HG03060 (cell line): ENCODE measurements around the gene GLI3.

Experiments
- ATAC-seq: cut with Tn5 transposase; IDR thresholded peaks from one replicate; pipeline ENCODE4 v1.9.1; 2021; ENCODE audit warnings: low read depth, moderate number of reproducible peaks; ENCODE audit not compliant: unreplicated experiment

Gene GLI3

DNA sequence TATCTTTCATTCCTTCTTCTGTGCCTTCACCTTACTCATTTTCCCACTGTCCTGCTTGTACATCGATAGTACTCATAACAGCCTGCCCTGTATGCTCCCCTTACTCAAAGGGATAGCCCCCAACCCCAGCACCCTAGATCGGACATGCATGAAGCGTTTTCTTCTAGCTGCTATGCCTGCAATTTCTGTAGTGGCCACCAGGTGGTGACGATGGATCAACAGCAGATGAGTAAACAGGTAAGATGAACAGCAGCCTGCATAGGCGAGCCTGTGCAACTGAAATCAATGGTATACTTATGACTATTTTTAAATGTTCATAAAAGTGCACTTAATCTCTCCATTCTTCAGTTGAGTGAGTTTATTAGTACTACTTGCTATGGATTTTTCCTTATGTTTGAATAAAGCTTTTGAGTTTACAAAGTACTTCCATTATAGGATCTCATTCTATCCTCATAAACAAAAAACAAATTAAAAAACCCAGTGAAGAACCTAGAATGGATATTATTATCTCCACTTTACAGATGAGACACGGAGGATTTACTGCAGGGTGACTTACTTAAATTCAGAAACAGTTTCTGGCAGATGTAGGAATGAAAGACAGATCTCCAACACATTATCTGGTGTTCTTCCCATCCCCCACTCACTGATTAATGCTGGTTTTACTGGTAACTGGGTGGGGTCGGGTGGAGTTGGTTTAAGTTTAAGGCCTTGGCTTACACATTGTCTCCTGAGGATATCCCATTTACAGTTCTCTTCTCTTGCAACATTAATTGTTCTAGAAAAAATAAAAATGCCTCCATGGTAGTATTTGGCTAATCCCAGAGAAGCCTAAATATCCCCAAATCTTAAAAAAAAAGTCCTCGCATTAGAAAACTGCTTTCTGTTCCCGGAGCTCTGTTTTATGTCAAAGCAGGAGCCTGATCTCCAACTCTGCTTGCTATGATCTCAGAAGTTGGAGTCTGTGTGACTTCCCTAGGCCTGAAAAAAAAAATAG lies 222.1 kb downstream of the GLI3 start:
- ATAC-seq: no peak

DNA sequence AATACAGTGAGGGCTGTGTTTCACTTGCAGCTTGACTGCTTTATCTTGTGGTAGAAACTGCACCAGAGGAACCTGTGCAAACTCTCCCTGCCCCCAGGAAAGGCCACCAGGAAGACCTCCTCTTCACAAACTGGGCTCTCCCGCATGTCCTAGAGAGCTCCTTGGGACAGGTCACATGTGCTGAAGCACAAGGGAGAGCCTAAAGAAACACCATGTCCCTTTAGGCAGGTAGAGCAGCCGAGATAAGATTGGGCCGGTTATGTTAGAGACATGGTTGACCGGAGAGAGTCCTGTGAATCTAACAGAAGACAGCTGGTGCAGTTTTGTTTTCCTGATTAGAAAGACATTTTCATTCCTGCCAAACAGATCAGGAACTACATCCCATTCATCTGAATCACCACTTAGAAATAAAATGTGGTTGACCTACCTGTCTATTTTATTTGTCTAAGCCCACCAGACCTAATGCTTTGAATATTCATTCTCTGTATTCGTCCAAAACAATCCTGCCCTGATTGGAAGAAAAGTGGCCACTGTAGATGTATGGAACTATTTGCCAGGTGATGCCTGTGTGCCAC lies 224.1 kb downstream of the GLI3 start:
- ATAC-seq: no peak

DNA sequence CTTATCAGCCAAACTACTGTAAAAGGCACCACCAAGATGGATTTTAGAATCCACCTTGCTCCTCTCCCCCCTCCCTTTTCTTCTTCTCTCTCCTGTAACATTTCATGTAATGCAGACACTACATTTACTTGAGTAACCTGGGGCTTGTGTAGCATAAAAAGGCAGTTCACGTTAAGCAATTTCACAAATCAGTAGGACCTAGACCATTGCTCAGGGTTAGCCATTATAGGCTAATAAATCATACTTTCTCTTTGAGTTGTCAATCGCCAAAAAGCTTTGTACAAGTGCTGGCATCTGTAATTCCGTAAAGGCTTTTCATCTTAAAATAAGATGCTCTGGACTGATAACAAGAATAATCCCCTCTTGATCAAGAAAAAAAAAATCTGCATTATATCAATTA lies 224.7 kb downstream of the GLI3 start:
- ATAC-seq: no peak

DNA sequence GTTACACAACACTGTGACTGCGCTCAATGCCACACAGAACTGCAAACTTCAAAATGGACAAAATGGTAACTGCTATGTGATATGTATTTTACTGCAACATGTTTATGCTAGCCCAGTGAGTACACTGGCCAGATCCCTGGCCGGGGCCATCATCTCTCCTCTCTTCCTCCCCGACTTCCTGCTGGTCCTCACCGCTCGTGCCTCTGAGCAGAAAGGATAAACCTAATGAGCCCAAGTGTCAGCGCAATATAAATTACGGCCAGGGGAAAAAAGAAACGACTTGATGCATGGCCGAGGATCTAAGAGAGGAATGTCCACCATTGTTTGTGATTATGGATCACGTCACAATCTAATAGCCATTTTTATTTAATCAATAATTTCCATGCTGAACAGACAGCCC lies 225.2 kb downstream of the GLI3 start:
- ATAC-seq: no peak

DNA sequence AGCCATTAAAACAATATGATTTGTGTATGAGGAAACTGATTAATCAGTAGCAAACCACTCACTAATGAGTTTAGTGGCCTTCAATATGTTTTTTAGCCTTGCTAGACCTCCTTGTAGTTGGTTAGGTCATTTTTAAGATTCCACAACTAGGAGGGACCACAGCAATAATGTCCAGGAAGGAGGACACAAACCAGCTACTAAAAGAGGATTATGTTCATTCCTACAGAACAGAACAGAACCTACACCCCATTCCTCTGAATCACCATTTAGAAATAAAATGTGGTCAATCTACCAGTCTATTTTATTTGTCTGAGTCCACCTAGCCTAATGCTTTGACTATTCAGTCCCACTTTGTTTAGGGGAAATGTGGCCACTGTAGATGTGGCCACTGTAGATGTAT lies 226.3 kb downstream of the GLI3 start:
- no peak for ATAC-seq

DNA sequence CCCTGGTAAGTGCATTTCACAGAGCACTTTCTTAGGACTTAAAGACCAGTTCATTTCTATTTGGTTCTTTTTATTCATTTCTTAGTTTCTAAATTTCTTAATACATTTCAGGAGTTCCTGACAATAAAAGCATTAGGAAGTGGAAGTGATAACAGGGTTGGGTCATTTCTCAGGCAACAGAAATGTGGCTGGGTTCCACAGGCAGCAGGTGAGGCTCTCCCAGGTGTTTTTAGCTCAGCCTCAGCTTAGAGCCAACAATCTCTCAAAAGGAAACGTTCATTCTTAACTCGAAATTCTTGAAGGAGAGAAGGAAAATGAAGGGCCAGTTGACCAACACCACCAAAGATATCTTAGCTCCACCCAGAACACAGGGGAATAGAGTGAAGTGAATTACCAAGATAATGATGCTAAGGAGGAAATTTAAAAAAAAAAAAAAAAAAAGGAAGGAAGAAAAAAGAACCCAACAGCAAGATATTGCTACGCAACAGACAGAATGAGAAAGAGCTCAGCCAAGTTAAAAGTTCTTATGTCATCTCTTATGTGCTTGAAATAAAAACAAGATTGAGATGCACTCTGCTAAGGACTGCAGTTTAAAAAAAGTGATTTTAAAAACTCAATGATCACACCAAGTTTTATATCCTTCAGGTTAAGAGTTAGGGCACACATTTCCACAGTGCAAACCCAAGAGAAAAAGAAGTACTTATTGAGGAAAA lies 230.1 kb downstream of the GLI3 start:
- no peak for ATAC-seq

DNA sequence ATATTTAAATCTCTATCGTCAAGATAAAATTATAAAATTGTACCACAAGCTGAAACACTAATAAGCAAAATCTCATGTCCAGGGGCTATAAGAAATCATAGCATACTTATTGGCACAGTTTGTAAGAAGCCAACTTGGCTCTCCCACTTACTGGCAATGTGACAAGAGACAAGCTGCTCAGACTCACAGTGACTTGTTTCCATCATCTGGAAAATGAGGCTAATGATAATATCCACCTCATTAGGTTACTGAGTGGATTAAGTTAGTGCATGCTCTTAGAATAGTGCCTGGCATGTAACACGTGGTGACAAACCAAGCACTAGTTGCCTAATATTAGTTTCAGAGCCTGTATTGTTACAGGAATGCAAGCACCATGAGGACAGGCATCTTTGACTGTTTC lies 234.4 kb downstream of the GLI3 start:
- no peak for ATAC-seq

DNA sequence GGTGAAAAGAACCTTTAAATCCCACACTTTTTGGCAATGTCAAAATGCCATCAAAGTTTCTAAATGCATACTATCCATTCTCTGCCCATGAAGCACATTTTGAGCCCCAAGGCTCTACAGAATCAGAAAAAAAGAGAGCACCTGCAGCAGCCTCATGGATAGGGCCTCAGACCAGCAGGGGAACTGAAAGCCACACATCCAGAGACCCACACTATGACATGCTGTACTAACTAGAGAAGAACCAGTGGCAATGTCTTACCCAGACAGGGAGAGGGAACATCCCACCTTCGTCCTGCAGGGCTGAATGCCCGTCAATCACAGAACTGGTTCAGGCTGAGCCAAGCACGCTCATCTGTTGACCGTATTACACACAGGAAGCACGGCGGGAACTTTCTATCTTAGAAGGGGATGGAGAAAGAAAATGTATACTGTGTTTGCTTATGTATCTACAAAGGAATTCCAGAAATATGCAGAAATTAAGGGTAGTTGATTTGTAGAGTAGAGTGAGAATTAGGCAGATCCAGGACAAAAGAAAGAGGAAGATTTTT lies 237.2 kb downstream of the GLI3 start:
- no peak for ATAC-seq

DNA sequence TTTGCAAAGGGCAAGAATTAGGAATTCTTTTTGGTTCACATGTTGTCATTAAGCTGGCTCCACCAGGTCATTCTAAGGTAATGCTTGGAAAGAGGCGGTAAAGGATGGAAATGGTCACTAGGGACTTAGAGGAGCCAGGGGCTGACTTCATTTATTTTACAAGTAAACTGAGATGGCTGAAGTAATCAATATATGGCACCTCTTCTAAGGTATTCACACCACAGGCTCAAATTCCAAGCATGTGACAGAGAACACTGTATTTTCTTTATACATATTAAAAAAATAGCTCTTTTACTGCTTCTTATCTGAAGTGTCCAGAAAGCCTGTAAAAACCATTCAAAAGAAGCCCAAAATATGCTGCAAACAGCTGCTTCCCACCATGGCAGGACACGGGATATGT lies 239.0 kb downstream of the GLI3 start:
- ATAC-seq: no peak

DNA sequence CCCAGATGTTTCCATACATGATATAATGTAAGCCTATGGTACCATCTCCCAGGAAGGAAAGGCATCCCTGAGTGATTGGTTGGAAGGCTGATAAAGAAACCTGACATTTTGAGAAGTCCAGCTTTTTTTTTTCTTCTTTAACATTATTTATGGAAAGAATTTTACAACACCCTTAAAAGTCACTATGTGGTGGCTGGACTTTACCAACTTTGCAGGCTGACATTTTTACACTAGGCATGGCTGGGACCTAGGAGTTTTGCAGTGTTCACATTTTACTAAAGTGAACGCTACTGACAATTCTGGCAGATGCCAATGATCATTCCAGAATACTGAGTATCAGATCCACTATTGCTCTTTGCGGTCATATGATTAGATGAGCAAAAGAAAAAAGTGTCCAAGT lies 239.9 kb downstream of the GLI3 start:
- ATAC-seq: no peak

DNA sequence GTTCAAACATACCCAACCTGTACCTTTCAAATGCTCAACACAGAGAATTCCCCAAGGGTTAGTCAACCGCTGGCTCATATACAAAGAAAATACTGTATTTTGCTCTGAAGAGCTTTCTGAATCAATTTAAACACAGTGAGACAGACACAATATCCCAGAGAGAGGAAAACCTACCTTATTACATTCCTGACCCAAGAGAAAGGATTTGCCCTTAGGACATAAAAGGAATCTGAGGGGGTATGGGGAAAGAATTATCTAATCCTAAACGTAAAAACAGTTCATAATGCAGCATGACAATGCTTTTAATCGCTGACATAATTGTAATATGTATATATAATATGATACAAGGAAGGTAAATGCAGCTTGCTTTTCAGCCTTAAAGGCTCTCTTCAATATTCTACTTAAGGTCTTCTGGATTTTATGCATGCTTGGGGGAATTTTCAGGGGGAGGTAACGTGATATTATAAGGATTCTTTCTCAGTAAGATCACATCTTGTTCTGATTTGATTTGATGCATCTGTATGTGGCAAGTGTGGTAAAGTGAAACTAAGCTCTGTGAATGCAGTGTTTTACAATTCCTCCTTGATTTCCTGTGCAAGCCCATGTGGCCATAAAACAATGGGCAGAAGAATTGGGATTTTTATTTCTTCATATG lies 240.5 kb downstream of the GLI3 start:
- ATAC-seq: no peak

DNA sequence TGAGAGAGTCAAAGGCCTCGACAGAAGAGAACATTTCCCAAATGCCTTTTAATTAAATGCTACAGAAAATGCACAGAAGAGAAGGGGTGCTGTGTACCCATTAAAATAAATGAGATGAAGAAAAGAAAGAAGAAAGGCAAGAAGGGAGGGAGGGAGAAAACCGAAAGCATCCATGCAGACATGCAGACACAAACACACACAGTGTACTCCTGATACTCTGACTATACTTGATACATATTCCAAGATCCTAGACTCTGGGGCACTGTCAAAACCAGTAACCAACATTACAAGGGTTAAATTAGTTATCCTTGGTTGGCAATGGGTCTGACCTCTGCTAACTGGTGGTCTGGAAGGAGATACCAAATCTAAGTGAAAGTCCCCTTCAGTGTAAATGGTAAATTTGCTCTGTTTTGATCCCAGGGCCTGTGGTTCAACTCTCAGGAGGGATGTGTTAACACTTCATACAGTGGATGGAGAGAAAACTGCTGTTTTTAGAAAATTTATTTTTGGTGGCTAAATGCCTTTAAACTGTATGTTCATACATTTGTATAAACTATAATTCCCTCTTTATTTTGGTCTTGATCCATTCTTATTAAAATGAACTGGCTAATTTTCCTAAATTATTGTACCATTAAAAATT lies 241.3 kb downstream of the GLI3 start:
- no peak for ATAC-seq

DNA sequence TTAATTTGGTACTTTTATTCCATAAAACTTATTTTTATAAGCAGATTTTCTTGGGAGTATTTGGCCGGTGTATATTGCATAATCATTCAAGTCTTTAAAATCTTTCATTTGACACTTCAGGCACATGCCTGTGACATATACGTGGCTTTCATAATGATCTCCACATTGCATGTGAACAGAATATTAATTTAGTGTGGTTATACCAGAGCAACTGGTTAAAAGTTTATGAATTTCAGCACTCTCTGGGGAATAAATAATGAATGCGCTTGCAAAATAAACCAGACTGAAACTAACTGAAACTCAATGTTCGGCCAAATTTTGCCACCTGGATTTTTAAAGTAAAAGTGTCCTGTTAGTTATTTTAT lies 242.3 kb downstream of the GLI3 start:
- no peak for ATAC-seq

DNA sequence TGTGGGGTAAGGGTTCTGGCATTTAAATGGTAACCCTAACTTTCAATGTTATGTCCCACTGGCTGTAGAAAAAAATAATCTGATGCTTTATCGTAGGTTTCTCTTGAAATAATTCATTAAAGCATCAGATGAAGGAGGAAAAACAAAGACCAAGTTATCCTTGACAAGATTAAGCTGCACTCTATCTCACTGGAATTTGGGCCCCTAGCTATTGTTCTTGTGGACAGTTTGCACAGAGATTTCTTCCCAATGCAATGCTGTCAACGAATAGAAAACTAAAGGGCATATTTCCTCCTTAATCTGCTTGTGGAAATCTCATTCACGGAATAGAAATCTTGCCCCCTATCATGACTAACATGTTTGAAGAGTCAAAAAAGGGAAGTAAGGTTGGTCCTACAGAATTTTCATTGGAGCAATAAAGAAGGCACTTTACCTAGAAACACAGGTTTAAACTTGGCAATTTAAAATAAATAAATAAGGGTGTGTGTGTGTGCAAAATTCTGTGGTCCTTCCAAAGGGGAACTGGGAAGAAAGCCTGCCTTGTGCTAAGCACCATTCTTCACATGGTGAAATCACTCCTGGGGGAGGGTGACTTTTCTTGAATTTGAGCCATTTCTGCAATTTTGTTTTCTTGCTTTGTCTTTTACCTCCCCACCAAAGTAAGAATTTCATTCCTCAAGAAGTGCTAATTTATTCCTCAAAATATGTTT lies 242.8 kb downstream of the GLI3 start:
- no peak for ATAC-seq

DNA sequence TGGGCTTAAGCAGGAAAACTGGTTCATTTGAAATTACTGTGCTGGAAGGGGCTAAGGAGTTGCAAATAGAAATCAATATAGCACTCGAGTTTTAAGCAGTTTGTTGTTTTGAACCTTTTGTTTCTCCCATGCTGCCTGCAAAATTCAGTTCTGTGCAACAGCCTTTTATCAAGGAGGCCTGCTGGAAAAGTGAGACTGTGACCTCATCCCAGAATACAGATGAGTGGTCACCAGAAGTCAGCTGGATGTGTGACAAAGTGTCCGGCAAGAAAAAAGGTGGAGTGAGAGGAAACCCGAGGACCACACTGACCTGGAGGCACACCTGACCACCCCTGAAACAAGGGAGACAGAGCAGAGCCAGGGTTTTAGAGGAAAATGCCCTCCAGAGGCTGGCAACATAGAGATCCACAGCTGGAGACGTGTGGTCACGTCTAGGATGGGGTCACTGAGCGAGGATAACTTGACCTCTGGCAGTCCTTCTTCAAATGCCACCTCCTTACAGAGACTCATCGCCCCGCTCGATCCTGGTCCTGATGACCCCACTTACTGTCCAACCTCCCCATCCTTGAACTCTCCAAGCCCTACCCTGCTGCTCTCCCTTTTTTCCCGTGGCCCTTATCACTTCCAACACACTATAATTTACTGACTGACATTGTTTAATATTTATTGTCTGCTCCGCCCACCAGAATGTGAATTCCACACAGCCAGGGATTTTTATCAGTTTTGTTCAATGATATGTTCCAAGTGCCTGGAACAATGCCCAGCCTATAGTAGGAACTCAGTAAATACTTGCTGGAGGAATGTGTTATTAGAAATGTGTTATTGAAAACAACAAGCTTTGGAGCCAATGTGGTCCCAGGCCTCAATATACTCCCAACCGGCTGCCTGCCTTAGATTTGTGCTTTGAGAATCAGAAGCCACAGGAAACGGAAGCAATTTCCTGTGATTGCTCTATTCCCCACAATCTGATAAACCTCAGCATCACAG lies 243.8 kb downstream of the GLI3 start:
- ATAC-seq: no peak

DNA sequence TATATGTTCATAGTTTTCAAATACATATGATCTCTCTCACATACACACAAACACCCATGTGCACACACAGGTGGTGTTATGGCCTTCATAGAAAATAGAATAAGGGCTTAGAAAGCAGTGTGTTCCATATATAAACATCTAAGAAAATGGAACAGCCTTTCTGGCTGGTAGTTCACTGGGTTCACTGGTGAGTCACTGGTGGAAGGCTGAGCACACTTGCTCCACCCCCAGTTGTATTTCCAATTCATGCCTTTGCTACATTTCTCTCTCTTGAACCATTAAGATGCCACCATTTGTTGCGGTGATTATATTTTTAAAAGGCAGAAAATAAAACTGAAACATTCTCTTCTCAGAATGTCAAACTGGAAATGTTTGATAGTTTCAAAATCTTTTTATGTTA lies 252.1 kb downstream of the GLI3 start:
- ATAC-seq: no peak

DNA sequence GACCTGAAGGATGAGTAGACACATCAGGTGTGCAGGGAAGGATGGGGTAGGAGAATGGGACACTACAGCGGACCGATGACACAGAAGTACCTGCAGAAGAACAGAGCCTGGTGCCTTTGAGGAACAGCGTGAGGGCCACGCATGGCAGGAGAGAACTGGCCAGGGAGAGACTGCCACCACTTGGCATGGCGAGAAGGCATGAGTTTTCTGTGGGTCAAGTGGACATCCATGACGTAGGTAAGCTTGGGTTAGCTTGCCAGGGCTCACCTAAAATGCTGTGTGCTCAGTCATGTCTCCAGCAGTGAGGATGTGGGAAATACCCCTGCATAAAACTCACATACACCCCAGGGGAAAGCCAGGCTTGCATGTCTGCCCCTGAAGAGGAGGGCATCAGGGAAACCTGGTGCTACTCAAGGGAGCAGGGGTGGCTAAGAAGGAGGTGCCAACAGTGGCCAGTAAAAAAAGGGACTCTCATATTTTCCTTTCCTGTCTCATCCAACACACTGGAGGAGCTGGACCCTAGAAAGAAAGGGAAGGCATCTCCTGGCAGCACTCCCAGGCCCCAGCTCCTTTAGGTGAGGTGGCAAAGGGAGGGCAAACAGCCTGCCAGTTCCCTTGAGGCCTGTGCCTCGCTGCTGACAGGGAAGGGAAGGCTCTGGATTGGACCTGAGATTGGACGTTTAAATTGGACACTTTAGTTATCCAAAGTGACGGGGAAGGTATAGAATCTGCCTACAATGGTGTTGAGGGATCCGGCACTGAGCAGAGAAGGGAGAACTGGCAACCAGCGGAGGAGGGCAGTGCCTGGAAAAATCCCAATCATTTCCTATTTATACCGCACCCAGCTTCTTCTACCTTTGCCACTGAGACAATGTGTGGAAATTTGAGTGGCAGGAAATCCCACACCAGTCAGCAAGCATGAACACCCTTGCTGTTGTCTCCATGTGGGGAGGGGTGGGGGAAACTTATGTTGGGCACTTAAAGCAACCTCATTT lies 255.7 kb downstream of the GLI3 start:
- ATAC-seq: no peak
